GM18502 (cell line): Measurements from ENCODE around the gene CCDC61.

ENCODE experiments used
- ATAC-seq: cut with Tn5 transposase; IDR thresholded peaks from one replicate; pipeline ENCODE4 v1.9.1; 2021; ENCODE audit warnings: mild to moderate bottlenecking; ENCODE audit not compliant: unreplicated experiment, poor library complexity

The CCDC61 gene

GRCh38 chr19:46014941-46015686, 19.8 kb downstream of the CCDC61 start:
- ATAC-seq: no peak

- ATAC-seq: no peak
Measured at GRCh38 chr19:46015687-46016425, 20.6 kb downstream of the CCDC61 start.

- no peak for ATAC-seq
Measured at GRCh38 chr19:46016426-46017094, 21.3 kb downstream of the CCDC61 start.

- no peak for ATAC-seq
Measured at GRCh38 chr19:46017095-46017429, 21.8 kb downstream of the CCDC61 start.

- no peak for ATAC-seq
Measured at GRCh38 chr19:46017874-46018675, 22.8 kb downstream of the CCDC61 start.

GRCh38 chr19:46018729-46019251, 23.5 kb downstream of the CCDC61 start:
- ATAC-seq: no peak

- ATAC-seq: no peak
Measured at GRCh38 chr19:46019270-46019669, 24.0 kb downstream of the CCDC61 start.

GRCh38 chr19:46020819-46021125, 25.5 kb downstream of the CCDC61 start:
- no peak for ATAC-seq

- ATAC-seq: no peak
Measured at GRCh38 chr19:46021531-46022041, 26.3 kb downstream of the CCDC61 start.

GRCh38 chr19:46022061-46022430, 26.8 kb downstream of the CCDC61 start:
- no peak for ATAC-seq

GRCh38 chr19:46022431-46023310, 27.4 kb downstream of the CCDC61 start, which contains the start of gene PGLYRP1:
PGLYRP1 (minus strand) TSS chr19:46023053; CDS start chr19:46023021, 32 bp downstream.
- no peak for ATAC-seq

- ATAC-seq: no peak
Measured at GRCh38 chr19:46023311-46023779, 28.1 kb downstream of the CCDC61 start.

GRCh38 chr19:46025835-46026234, 30.6 kb downstream of the CCDC61 start:
- ATAC-seq: no peak

GRCh38 chr19:46030812-46031550, 35.7 kb downstream of the CCDC61 start:
- ATAC-seq: no peak

- no peak for ATAC-seq
Measured at GRCh38 chr19:46031781-46032596, 36.7 kb downstream of the CCDC61 start.

GRCh38 chr19:46032597-46033025, 37.3 kb downstream of the CCDC61 start:
- ATAC-seq: no peak

GRCh38 chr19:46033401-46033800, 38.1 kb downstream of the CCDC61 start:
- ATAC-seq: no peak

GRCh38 chr19:46035546-46035945, 40.3 kb downstream of the CCDC61 start:
- ATAC-seq: no peak
